Esophagus squamous epithelium (tissue), 5 donors: Measurements from ENCODE around the gene ATP7B. TPM values are rescaled to one million over a fixed set of nuclear protein-coding genes. Genes with fewer than 3 reads are reported as not detected.
"Not testable (repeated sequence)": the region's sequence is repeated elsewhere in the genome, so short reads cannot be mapped to it uniquely, and the experiment has no call there.

ENCODE experiments used
- DNase-seq: peaks from one replicate; lab custom pipeline; 2025; lab: John Stamatoyannopoulos, UW
- H3K27ac ChIP-seq, 4 donors: fragments of 200-600 bp; sonication (generic); one replicate each; pipeline ENCODE4 v1.5.1; 2016 to 2019; ENCODE audit warnings: mild to moderate bottlenecking in 1 of 4
- H3K27me3 ChIP-seq, 4 donors: fragments of 200-600 bp; sonication (generic); 1 replicate in 3 of 4; 2 replicates in 1 of 4; pipeline versions ENCODE4 v1.5.1 to v1.6.0; 2017 to 2021; ENCODE audit warnings: antibody characterized with exemption in 1 of 4
- H3K36me3 ChIP-seq, 3 donors: fragments of 200-600 bp; sonication (generic); one replicate each; pipeline ENCODE4 v1.5.1; 2016 to 2019
- H3K4me1 ChIP-seq, 3 donors: fragments of 200-600 bp; sonication (generic); one replicate each; pipeline ENCODE4 v1.5.1; 2017 to 2019
- H3K4me3 ChIP-seq, 4 donors: fragments of 200-600 bp; sonication (generic); 1 replicate in 3 of 4; 2 replicates in 1 of 4; pipeline ENCODE4 v1.5.1; 2016 to 2019; ENCODE audit warnings: mild to moderate bottlenecking in 2 of 4, moderate library complexity in 1 of 4
- H3K9me3 ChIP-seq, 3 donors: fragments of 200-600 bp; sonication (generic); one replicate each; pipeline ENCODE4 v1.5.1; 2016 to 2019
- POLR2A ChIP-seq, 4 donors: fragments of 450-650 bp; IDR thresholded peaks; one replicate each; pipeline ENCODE4 v1.6.1; 2017; ENCODE audit warnings: antibody characterized with exemption in 4 of 4, mild to moderate bottlenecking in 4 of 4, moderate library complexity in 3 of 4
- WGBS, 2 donors: methylation state at CpG; one replicate each; pipeline ENCODE4 v1.1.5; 2018; 5-methylcytosine and 5-hydroxymethylcytosine counted together
- intact Hi-C: fragments of 100-400 bp; cut with DNase I; formaldehyde crosslinking; loops from one replicate; pipeline ENCODE4 v1.15.0; 2022
- total RNA-seq, 4 donors: library from RNA; depleted of rRNA; stranded (reverse); fragments of >200 nt; gene quantifications; one replicate each; pipeline ENCODE4 v1.1.0, GENCODE V29; 2016
- TF ChIP-seq, protein P1 (sequence below), 6 experiments: fragments of 450-650 bp in 4 of 6; fragments of 200-600 bp in 2 of 6; sonication (generic) in 2 of 6; IDR thresholded peaks; one replicate each; pipeline ENCODE4 v1.5.1; 2016 to 2019; ENCODE audit warnings: antibody characterized with exemption in 6 of 6, mild to moderate bottlenecking in 4 of 6, moderate library complexity in 4 of 6
- donor health status: DM: yes; HTN: yes; CAD: no.

ATP7B gene
- total RNA-seq, 4 donors from 2014 or later: 0.99 to 3.6 (median 2.6) TPM

DNA sequence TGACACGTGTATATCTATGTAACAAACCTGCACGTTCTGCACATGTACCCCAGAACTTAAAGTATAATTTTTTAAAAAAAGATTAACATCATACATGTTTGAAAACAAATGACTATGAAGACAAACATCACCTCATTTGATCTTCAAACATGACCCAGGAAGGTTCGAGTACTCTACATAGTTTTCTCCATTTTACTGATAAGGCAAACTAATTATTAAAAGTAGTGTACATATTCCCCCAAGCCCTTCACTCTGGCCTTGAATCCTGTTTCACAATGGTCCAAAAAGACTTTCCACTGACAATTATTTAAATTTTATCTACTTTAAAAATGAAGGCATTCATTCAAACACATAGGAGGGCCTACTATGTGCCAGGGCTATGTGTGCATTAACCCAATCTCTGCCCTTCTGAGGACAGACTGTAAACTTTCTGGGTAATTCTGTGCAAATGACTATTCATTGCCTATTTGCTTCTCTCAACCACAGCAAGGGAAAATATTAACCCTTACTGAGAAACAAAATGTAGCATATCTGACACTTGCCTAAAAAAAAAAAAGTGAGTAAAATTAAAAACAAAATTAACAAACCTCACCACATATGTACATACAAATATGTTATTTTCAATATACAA lies 22.1 kb downstream of the ATP7B start:
- intact Hi-C loops: no loop called here
- H3K27me3 ChIP-seq: no peaks in the 10 kb centered on the region
- H3K27ac ChIP-seq: no peak overlapping the region
- H3K36me3 ChIP-seq: no peaks in the 10 kb centered on the region
- no peak overlapping the region for H3K4me3 ChIP-seq
- 85 to 89% methylated on average over 3 of the region's 3 CpGs for WGBS, 2 donors
- TF ChIP-seq POLR2A (IDR thresholded peaks at IDR 0.05): no peak
- TF ChIP-seq, protein P1, sequence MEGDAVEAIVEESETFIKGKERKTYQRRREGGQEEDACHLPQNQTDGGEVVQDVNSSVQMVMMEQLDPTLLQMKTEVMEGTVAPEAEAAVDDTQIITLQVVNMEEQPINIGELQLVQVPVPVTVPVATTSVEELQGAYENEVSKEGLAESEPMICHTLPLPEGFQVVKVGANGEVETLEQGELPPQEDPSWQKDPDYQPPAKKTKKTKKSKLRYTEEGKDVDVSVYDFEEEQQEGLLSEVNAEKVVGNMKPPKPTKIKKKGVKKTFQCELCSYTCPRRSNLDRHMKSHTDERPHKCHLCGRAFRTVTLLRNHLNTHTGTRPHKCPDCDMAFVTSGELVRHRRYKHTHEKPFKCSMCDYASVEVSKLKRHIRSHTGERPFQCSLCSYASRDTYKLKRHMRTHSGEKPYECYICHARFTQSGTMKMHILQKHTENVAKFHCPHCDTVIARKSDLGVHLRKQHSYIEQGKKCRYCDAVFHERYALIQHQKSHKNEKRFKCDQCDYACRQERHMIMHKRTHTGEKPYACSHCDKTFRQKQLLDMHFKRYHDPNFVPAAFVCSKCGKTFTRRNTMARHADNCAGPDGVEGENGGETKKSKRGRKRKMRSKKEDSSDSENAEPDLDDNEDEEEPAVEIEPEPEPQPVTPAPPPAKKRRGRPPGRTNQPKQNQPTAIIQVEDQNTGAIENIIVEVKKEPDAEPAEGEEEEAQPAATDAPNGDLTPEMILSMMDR (IDR thresholded peaks at IDR 0.05): no peak
- DNase-seq: no peak
- H3K4me1 ChIP-seq: no peaks in the 10 kb centered on the region
- no peaks in the 10 kb centered on the region for H3K9me3 ChIP-seq

DNA sequence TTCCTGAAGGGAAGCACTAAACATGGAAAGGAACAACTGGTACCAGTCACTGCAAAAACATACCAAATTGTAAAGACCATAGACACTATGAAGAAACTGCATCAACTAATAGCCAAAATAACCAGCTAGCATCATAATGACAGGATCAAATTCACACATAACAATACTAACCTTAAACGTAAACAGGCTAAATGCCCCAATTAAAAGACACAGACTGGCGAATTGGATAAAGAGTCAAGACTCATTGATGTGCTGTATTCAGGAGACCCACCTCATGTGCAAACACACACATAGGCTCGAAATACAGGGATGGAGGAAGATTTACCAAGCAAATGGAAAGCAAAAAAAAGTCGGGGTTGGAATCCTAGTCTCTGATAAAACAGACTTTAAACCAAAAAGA lies 26.3 kb downstream of the ATP7B start:
- H3K9me3 ChIP-seq, intact Hi-C loops, H3K27ac ChIP-seq, H3K4me3 ChIP-seq, H3K27me3 ChIP-seq, H3K36me3 ChIP-seq, H3K4me1 ChIP-seq, DNase-seq: not testable (repeated sequence)
- 65 to 69% methylated on average over 4 of the region's 4 CpGs for WGBS, 2 donors

DNA sequence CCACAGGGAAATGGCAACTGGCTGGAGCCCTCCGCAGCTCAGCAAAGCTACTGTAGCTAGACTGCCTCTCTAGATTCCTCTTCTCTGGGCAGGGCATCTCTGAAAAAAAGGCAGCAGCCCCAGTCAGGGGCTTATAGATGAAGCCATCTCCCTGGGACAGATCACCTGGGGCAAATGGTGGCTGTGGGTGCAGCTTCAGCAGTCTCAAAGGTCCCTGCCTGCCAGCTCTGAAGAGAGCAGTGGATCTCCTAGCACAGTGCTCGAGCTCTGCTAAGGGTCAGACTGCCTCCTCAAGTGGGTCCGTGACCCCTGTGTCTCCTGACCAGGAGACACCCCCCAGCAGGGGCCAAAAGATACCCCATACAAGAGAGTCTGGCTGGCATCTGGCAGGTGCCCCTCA lies 28.0 kb downstream of the ATP7B start:
- H3K27me3 ChIP-seq, intact Hi-C loops, H3K4me1 ChIP-seq, H3K4me3 ChIP-seq, H3K27ac ChIP-seq, H3K9me3 ChIP-seq, DNase-seq, H3K36me3 ChIP-seq: not testable (repeated sequence)
- WGBS, 2 donors: 57% methylated on average over 1 of the region's 3 CpGs; no CpG with 5 or more reads in 1 of the 2 donors

DNA sequence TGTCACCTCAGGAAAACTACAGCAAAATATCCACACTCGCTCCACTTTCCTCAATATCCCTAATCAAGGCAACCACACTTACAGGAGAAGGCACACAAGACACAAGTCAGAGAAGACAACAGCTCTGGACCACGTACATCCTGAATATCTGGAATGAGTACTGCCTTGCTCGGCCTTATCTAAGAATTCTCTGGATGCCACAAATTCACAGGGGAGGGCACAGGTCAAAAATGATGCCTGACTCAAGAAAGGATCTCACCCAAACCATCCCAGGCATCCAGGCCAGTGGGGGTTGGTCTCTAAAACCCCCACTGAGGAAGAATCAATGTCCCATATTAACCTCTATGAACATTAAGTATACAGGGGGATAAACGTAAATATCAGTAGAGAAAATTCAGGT lies 29.9 kb downstream of the ATP7B start:
- H3K4me1 ChIP-seq: no peaks in the 10 kb centered on the region
- no peaks in the 10 kb centered on the region for H3K9me3 ChIP-seq
- intact Hi-C loops: no loop called here
- H3K4me3 ChIP-seq: no peak overlapping the region
- TF ChIP-seq POLR2A (IDR thresholded peaks at IDR 0.05): no peak
- TF ChIP-seq, protein P1 (IDR thresholded peaks at IDR 0.05): no peak
- H3K36me3 ChIP-seq: no peaks in the 10 kb centered on the region
- H3K27ac ChIP-seq: no peak overlapping the region
- 77 to 88% methylated on average over 4 of the region's 4 CpGs for WGBS, 2 donors
- no peaks in the 10 kb centered on the region for H3K27me3 ChIP-seq
- DNase-seq: no peak

DNA sequence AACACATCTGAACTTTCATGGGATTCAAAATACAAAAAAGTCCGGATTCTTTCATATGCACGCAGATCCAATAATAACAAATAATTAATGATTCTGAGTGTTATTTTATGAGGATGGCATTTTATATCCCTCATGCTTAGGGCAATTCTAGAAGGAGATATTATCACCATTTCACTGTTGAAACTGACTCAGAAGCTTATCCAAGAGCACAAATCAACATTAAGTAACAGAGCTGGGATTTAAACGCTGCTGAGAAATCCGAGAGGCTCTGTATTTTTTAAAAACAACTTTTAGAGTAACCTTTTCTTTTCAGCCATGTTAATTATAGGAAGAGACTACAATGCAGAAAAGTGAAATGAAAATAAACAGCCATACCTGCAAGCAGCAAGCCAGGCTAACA lies 30.3 kb downstream of the ATP7B start:
- WGBS, 2 donors: 61 to 62% methylated on average over 4 of the region's 4 CpGs
- no peak for DNase-seq
- H3K9me3 ChIP-seq: no peaks in the 10 kb centered on the region

DNA sequence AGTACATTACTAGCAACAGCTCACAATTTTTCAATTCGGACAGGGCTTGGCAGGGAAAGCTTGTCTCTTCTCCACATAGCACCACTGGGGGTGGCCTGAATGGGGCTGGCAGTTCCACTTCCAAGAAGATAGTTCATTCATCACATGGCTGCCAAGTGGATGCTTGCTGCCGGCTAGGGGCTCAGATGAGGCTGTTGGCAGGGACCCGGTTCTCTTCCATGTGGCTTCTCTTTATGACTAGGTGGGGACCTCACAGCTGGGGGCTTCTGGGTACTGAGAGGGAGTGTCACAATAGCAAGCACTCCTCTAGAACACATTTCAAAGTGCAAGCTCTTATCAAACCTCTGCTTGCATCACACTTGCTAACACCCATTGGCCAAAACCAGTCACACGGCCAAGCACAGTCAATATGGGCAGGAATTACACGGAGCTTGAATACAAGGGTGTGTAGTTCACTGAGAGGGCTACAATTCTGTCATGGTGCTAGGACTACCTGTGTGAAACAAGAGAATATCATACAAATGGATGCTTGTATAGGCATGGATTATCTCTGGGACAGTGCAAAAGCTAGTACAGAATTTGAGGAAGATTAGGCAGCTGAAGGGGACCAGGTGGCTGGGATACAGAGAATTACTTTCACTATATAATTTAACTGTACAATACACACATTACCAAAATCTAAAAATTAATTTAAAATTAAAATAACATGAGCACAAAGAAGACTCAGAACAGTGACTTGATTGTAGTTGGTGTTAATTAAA lies 32.3 kb downstream of the ATP7B start:
- WGBS, 2 donors: 58 to 84% methylated on average over 3 to 5 of the region's 5 CpGs
- Histone ChIP-seq H3K36me3 (no peaks in the 10 kb centered on the region), H3K27me3 (no peaks in the 10 kb centered on the region), H3K9me3 (no peaks in the 10 kb centered on the region), H3K4me1 (no peaks in the 10 kb centered on the region), H3K27ac (no peak overlapping the region), H3K4me3 (no peak overlapping the region)
- no peak for DNase-seq
- TF ChIP-seq, protein P1 (IDR thresholded peaks at IDR 0.05): no peak
- TF ChIP-seq POLR2A (IDR thresholded peaks at IDR 0.05): no peak
- intact Hi-C loops: no loop called here

More for the DNA sequence above, 30.3 kb downstream of the ATP7B start:
- H3K36me3 ChIP-seq: no peaks in the 10 kb centered on the region
- H3K27ac ChIP-seq: no peak overlapping the region
- intact Hi-C loops: no loop called here
- TF ChIP-seq, protein P1 (IDR thresholded peaks at IDR 0.05): no peak
- TF ChIP-seq POLR2A (IDR thresholded peaks at IDR 0.05): no peak
- H3K4me3 ChIP-seq: no peak overlapping the region
- no peaks in the 10 kb centered on the region for H3K4me1 ChIP-seq
- H3K27me3 ChIP-seq: no peaks in the 10 kb centered on the region
